ENCODE data around the gene AFAP1L1.

Gene AFAP1L1

GRCh38 chr5:149271716-149272563 is at the start of gene AFAP1L1:
Gene AFAP1L1, plus strand, starts transcription at chr5:149271859. Its CDS starts 110 bp downstream, at chr5:149271969.
- DNase-seq = no peak

GRCh38 chr5:149223081-149223848 is 48.4 kb upstream of the AFAP1L1 start:
- no peak for DNase-seq

GRCh38 chr5:149224282-149224681 is 47.4 kb upstream of the AFAP1L1 start:
- DNase-seq = no peak

GRCh38 chr5:149227168-149227826 is 44.4 kb upstream of the AFAP1L1 start:
- DNase-seq = no peak

GRCh38 chr5:149228618-149229297 is 42.9 kb upstream of the AFAP1L1 start:
- no peak for DNase-seq

GRCh38 chr5:149229298-149229937 is 42.2 kb upstream of the AFAP1L1 start:
- DNase-seq = no peak

- DNase-seq = no peak
These were observed 35.8 kb upstream of the AFAP1L1 start for GRCh38 chr5:149235841-149236240.

- no peak for DNase-seq
These were observed 34.0 kb upstream of the AFAP1L1 start for GRCh38 chr5:149237662-149238061.

- no peak for DNase-seq
These were observed 33.1 kb upstream of the AFAP1L1 start for GRCh38 chr5:149238540-149238939.

GRCh38 chr5:149239917-149240316 is 31.7 kb upstream of the AFAP1L1 start:
- no peak for DNase-seq

GRCh38 chr5:149240354-149240998 is 31.2 kb upstream of the AFAP1L1 start:
- DNase-seq = no peak

GRCh38 chr5:149242339-149242738 is 29.3 kb upstream of the AFAP1L1 start:
- no peak for DNase-seq

- DNase-seq = no peak
These were observed 24.8 kb upstream of the AFAP1L1 start for GRCh38 chr5:149246906-149247305.

GRCh38 chr5:149247726-149248125 is 23.9 kb upstream of the AFAP1L1 start:
- no peak for DNase-seq

- no peak for DNase-seq
These were observed 20.1 kb upstream of the AFAP1L1 start for GRCh38 chr5:149251546-149251945.

GRCh38 chr5:149254506-149254905 is 17.2 kb upstream of the AFAP1L1 start:
- no peak for DNase-seq

- DNase-seq = no peak
These were observed 15.2 kb upstream of the AFAP1L1 start for GRCh38 chr5:149256451-149256850.

GRCh38 chr5:149257131-149257530 is 14.5 kb upstream of the AFAP1L1 start:
- DNase-seq = no peak

GRCh38 chr5:149257889-149258705 is 13.6 kb upstream of the AFAP1L1 start:
- DNase-seq = no peak

- DNase-seq = no peak
These were observed 10.9 kb upstream of the AFAP1L1 start for GRCh38 chr5:149260761-149261160.

- no peak for DNase-seq
These were observed 10.4 kb upstream of the AFAP1L1 start for GRCh38 chr5:149261246-149261645.

Data from cortex of kidney (tissue), 1 donor.